ENCODE results near the gene UPK1B.

UPK1B gene

DNA sequence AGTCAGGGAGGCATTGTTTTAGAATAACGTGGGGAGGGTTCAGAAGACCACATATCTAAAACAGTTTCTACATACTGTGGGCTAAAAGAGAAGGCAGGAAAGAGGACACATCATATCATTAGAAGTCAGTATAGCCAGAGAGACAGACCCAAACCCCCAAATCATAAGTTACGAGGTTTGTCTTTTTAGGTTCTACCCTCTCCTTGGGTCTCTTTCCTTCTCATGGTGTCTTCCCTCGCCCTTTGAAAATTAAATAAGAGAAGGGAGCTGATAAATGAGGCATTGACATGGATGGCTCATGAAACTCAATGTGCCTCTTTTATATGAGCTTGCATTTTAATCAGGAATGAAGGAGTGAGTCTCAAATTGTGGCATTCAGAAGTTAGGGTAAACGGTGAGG, 3.4 kb downstream of the UPK1B start:
- no peak overlapping the region for H3K4me3 ChIP-seq (ENCODE audit: low read depth, low read length)
- DNase-seq (ENCODE audit: low read depth), result no peak
- TF ChIP-seq, protein P1, sequence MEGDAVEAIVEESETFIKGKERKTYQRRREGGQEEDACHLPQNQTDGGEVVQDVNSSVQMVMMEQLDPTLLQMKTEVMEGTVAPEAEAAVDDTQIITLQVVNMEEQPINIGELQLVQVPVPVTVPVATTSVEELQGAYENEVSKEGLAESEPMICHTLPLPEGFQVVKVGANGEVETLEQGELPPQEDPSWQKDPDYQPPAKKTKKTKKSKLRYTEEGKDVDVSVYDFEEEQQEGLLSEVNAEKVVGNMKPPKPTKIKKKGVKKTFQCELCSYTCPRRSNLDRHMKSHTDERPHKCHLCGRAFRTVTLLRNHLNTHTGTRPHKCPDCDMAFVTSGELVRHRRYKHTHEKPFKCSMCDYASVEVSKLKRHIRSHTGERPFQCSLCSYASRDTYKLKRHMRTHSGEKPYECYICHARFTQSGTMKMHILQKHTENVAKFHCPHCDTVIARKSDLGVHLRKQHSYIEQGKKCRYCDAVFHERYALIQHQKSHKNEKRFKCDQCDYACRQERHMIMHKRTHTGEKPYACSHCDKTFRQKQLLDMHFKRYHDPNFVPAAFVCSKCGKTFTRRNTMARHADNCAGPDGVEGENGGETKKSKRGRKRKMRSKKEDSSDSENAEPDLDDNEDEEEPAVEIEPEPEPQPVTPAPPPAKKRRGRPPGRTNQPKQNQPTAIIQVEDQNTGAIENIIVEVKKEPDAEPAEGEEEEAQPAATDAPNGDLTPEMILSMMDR (IDR thresholded peaks at IDR 0.05; ENCODE audit: control insufficient read depth, extremely low read depth, insufficient read depth), result no peak

- DNase-seq (ENCODE audit: low read depth), result no peak
- H3K4me3 ChIP-seq (ENCODE audit: low read depth, low read length), result no peak overlapping the region
- TF ChIP-seq, protein P1 (IDR thresholded peaks at IDR 0.05; ENCODE audit: control insufficient read depth, extremely low read depth, insufficient read depth), result no peak
Measured at GRCh38 chr3:119177321-119177720, 3.9 kb downstream of the UPK1B start.

GRCh38 chr3:119181765-119182164, 8.4 kb downstream of the UPK1B start:
- no peak for DNase-seq (ENCODE audit: low read depth)

DNA sequence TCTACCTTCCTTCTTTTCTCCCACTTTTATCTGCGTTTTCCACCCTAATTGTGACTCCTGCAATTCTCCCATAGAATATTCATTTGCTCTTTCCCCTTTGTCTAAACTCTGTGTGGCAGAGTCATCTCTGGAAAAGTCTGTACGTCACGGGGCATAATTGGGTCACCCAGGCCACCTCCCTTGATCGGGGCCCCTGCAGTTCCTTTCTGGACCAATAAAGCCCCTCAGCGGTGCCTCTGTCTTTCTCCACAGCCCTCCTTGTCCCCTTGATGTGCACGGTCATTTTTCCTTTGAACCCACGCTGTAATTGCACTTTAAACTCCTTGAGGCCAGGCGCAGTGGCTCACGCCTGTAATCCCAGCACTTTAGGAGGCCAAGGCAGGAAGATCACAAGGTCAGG, 10.7 kb downstream of the UPK1B start:
- TF ChIP-seq, protein P1 (IDR thresholded peaks at IDR 0.05; ENCODE audit: control insufficient read depth, extremely low read depth, insufficient read depth), result no peak
- H3K4me3 ChIP-seq (ENCODE audit: low read depth, low read length), result no peak overlapping the region
- no peak for DNase-seq (ENCODE audit: low read depth)

More at GRCh38 chr3:119181765-119182164, 8.4 kb downstream of the UPK1B start:
- TF ChIP-seq, protein P1 (IDR thresholded peaks at IDR 0.05; ENCODE audit: control insufficient read depth, extremely low read depth, insufficient read depth), result no peak
- no peak overlapping the region for H3K4me3 ChIP-seq (ENCODE audit: low read depth, low read length)

- TF ChIP-seq, protein P1 (IDR thresholded peaks at IDR 0.05; ENCODE audit: control insufficient read depth, extremely low read depth, insufficient read depth), result no peak
- no peak for DNase-seq (ENCODE audit: low read depth)
- H3K4me3 ChIP-seq (ENCODE audit: low read depth, low read length), result no peak overlapping the region
Measured at GRCh38 chr3:119184796-119185570, 11.6 kb downstream of the UPK1B start.

DNA sequence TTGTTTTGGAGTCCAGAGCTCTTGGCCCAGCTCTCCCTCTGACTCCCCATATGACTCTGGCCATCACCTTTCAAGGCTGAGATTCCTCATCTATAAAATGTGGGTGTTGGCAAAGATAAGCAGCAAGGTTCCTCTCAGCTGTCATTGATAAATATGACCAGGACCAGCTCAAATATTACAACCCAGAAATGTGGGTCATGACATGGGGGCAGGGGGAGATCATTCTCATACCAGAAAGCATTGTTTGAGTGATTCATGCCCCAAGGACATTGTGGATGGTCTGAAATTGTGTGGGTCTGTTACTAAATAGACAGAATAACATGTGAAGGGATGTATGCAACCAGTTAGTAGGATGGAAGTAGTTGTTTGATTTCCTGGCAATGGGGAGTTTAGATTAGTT, 13.9 kb downstream of the UPK1B start:
- no peak overlapping the region for H3K4me3 ChIP-seq (ENCODE audit: low read depth, low read length)
- TF ChIP-seq, protein P1 (IDR thresholded peaks at IDR 0.05; ENCODE audit: control insufficient read depth, extremely low read depth, insufficient read depth), result no peak
- no peak for DNase-seq (ENCODE audit: low read depth)

DNA sequence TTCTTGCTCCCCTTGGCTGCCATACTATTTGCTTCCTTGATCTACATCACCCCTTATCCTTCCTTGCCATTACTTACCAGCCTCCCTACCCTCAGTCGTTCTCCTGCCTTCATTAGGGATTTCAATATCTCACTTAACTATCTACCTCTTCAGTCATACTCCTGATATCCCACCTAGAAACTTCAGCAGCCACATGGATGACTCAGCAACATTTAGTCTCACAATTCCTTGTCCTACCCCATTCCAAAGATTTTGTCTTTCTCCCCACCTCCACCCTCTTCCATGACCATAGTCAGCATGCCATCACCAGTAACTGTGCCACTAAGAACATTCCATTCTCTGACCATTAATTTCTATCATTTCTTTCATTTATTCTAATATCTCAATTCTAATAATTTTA, 18.4 kb downstream of the UPK1B start:
- TF ChIP-seq, protein P1 (IDR thresholded peaks at IDR 0.05; ENCODE audit: control insufficient read depth, extremely low read depth, insufficient read depth), result no peak
- DNase-seq (ENCODE audit: low read depth), result no peak
- no peak overlapping the region for H3K4me3 ChIP-seq (ENCODE audit: low read depth, low read length)

Measured in LNCaP clone FGC (cell line).